Frontal cortex (tissue), 4 donors: ENCODE measurements around the gene GDF15. TPM values are rescaled to one million over a fixed set of nuclear protein-coding genes. Genes with fewer than 3 reads are reported as not detected.

Experiments
- DNase-seq, 2 donors: peaks; one replicate each; pipeline ENCODE4 v3.0.0; 2012; ENCODE audit warnings: low spot score in 2 of 2
- FAIRE-seq: peaks from 2 replicates; lab custom pipeline; 2012; peaks lifted over from hg19 to GRCh38; lab: Jason Lieb, UNC
- total RNA-seq: library from RNA; depleted of rRNA; stranded (reverse); fragments of >200 nt; gene quantifications from one replicate; pipeline ENCODE4 v1.2.3, GENCODE V29; 2014
- donor health status: control.
- donor health status: control.
- donor health status: control.

The GDF15 gene
- total RNA-seq, 1 donor from 2014 or later, result not detected

DNA sequence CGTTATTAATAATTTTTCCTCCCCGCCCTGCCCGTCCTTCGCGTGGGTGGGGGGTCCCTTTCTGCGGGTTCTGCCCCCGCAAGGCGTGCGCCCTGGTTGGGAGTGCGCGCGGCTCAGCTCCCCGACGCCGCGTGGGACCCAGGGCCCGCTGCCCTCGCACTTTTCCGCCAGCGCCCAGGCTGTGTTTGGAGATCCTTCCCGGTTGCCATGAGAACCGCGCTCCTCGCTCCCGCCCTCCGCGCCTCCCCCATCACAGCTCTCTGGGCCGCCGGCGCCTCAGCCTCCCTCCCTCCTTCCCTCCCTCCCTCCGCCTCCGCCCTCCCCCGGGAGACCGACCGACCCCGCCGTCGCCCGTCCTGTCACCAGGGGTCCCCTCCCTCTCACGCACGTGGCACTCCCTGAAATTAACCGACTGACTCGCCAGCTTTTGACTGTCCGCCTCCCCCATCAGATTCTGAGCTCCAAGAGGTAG is 30.9 kb downstream of the GDF15 start:
- DNase-seq (peak; percentile 72 to 74), FAIRE-seq (no peak)

DNA sequence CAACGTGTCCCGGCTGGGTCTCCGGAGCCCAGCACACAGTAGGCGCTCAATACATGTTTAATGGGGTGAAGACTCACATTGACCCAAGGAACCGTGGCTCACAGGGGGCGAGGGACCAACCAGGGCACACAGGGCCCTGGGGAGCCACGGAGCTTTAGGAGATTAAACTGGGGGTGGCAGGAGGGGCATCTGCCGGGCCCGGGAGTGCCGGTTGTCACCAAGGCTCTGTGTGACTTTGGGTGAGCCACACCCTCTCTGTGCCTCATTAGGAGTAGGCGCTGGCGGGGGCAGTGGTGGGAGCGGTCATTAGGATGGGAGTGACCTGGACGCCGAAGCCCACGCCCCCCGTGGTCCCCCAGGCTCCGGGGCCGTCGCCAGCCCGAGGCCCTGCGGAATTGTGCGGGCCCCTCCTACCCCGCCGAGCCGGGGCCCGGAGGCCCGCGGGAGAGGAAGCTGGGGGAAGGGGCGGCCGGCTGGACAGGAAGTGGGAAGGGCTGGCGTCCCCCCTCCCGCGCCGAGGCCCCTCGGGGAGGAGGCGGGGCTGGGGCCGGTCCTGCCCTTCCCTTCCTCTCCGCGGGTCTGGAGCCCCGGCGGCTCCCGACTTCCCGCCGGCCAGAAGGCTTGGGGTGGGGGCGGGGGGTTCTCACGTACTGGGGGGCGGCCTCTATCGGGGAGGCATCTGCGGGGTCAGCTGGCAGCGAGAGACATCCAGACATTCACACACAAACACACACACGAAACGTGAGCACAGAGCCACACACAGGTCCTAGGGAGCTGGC is 31.5 kb downstream of the GDF15 start:
- DNase-seq, result peak in 1 of 2 donors; percentile 69

DNA sequence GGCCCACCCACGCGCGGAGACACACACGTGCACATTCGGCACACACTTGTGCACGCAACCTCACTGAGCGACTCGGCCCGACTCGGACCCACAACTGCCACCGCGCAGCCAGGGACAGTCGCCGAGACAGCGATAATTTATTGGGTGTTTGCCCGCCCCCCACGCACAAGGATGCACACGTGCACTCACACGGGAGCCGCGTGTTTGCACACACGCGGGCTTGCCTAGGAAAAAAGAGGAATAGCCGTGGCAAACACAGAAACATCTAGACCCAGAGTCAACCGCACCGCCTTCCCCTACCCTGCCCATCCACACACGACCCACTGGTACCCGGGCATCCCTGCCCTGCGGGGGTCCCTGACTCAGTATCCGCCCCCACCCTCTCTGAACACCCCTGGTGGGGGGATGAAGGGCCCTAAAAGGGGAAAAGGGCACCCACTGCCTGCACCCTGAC is 32.1 kb downstream of the GDF15 start:
- DNase-seq, result no peak
- no peak for FAIRE-seq

More for the DNA sequence above, 31.5 kb downstream of the GDF15 start:
- FAIRE-seq, result no peak

DNA sequence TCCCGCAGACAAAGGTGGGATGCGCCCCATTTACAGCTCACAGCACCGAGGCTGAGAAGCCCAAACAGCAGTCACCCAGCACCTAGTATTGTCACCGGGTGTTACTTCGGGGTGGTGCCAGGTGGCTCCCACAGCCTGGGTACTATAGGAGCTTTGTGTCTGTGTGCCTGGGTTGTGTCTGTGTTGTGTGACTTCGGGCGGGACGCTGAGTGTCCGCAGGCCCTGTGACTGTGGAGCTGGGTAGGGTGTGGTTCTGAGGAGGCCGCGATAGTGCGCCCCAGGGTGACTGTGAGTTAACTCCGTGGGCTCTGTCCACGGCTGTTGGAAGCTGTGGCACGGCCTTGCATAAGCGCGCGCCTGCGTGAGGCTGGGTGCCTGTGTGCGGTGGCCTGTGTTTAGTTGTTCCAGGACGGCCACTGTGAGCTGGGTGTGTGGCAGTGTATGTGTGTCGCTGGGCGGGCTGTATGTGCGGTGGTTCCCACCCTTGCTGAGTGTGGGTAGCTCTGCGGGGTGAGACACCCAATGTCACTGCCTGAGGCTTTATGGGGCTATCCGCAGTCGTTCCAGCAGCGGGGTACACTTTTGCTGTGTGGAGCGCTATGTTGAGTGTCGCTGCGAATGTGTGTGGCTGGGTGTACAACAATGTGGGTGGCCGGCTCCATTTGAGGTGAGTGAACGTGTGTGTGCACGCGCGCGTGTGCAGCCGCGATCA is 32.7 kb downstream of the GDF15 start:
- FAIRE-seq (no peak), DNase-seq (no peak)

DNA sequence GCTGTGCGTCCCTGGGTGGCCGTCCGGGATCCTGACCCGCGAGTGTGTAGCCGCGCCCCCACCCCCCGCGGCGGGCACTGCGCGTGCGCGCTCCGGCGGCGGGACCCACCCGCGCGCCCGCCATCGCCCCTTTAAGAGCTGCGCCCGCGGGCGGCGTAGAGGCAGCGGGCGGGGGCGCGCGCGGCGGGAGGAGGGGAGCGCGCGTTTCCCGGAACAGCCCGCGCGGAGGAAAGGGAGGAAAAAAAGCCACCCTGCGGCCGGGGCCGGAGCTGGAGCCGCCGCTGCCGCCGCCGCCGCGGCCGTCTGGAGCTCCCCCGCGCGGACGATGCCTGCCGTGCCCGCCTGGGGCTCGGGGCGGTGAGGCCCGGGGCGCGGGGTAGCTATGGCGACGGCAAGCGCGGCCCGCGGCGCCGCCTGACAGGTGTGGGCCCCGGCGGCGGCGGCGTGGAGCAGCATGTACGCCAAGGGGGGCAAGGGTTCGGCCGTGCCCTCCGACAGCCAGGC is 33.3 kb downstream of the GDF15 start, which contains the start of gene SSBP4:
Gene SSBP4, plus strand, starts transcription at position 204 of the 504 bp plus-strand sequence. Its CDS starts 251 bp downstream, at position 455.
- FAIRE-seq, result no peak
- peak; percentile 92 to 95 for DNase-seq

DNA sequence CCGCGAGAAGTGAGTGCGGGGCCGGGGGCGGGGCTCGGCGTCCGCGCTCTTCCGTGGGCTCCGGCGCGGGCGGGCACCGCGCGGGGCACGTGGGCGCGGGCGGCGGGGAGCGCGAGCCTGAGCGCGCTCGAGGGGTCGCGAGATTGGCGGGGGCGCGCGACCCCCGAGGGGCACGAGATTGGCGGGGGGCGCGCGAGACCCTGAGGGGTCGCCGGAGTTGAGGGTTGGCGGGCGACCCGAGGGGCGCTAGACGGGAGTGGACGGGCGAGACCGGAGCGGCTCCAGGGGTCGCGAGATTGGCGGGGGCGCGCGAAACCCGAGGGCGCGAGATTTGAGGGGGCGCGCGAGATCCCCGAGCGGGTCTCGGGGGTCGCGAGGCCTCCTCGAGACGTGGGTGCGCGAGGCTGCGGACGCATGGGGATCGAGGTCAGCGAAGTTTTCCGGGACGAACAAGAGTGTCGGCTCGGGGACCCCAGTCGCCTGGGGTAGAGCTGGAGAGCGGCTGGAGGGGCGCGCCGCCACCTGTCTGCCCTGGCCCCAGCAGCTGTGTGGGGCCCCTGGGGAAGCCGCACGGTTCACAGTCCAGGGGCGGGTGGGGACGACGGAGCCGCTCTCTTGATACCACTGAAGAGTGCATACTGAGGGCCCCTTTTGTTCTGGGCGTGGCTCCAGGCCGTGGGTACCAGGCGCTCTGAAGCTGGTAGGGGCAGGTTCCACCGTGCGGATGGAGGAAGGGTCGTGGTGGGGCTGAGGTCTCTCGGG is 33.9 kb downstream of the GDF15 start:
- DNase-seq, result no peak
- FAIRE-seq, result no peak

DNA sequence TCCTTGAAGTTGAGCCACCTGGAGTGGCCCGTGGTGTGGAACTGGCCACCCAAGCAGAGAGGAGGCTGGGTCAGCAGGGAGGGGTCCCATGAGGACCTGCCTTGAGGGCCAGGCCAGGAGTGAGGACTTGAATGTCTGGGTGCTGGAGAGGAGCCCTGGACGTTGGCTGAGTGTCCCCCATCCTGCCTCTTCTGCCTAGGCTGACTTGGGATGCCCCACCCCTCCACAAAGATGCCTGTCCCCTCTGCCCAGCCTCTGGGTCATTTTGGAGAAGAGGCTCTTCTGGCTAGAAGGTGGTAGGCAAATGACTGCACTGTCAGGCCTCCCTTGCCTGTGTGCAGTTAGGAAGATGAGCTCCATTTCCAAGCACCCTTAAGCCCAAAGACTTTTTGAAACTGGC is 35.0 kb downstream of the GDF15 start:
- DNase-seq (no peak), FAIRE-seq (no peak)

DNA sequence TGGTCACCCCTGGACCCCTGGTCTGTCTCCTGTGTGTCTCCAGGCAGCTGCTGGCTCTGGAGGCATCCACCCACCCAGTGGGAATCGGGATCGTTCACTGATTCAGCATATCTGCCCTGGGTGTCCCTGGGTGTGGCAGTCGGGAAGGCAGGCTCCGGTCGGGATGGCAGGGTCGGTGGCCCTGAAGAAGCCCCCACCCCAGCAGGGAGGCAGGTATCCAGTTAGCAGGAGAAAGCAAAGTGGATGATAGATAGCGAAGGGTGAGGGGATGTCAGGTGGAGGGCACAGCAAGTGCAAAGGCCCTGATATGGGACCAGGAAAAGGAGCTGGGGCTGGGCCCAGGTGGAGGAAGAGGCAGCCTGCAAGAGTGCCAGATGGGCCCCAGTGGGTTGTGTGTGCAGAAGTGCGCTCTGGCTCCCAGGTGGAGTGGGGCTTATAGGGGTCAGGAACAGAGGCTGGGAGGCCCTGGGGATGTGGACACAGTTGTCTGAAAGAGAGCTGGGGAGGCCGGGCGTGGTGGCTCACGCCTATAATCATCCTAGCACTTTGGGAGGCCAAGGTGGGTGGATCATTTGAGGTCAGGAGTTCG is 35.5 kb downstream of the GDF15 start:
- DNase-seq (no peak), FAIRE-seq (no peak)

DNA sequence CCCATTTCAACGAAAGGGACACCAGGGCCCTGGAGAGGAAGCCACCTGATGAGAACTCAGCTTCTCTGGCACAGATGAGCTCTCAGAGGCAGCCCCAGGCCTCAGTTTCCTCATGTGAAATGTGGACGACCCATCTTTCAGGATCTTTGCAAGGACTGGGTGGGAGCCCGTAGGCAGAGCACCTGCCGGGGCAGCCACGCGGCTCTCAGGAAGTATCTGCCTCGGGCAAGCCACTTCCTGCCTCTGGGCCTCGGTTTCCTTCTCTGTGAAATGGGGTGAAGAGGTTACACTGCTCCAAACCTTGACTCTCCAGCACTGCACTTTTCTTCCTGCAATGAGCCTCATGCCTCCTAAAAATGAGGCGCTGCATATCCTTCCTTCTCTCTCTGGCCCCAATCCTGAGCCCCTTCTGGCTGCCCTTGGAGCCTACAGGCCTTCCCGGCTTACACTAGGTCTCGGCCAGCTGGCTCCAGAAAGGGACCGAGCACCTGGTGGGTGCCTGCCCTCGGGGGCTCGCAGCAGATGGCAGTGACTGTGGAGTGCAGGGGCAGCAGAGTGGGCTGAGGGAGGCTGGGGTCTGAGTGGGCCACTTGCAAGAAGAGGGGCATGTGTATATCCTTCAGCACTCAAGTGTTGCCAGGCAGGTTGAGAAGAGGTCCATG is 36.7 kb downstream of the GDF15 start:
- DNase-seq, result no peak
- no peak for FAIRE-seq

DNA sequence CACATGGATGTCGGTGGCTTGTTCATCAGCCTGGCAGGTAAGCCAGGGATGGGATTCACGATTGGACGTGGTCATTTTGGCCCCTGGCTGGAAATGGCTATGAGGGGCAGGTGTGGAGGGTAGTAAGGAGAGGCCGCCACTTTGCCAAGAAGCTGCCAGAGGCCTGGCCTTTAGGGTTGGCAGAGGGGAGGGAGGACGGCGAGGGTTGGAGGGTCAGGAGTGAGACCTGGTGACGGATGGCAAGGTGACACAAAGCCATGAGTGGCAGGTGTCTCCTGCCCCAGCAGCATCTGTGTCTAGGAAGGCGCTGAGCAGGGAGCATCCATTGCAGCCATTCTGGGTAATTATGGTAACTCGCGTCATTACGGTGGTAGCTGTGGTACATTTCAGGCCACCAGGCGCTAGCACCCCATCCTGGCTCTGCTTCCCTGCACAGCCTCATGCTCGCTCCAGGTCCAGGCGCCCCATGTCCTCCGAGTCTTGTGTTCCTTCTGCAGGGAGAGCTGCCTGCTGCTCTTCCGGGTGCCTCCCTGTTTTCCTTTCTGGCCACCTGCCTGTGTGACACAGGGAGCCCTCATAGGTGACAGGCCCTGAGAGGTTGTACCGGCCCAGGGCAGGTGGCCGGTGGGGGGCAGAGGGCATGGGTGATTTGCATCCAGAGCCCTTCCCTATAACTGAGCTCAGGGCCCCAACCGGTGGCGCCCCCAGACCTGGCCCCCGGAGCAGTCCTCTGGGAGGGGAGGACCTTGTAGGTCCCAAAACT is 37.5 kb downstream of the GDF15 start:
- DNase-seq (no peak), FAIRE-seq (no peak)

DNA sequence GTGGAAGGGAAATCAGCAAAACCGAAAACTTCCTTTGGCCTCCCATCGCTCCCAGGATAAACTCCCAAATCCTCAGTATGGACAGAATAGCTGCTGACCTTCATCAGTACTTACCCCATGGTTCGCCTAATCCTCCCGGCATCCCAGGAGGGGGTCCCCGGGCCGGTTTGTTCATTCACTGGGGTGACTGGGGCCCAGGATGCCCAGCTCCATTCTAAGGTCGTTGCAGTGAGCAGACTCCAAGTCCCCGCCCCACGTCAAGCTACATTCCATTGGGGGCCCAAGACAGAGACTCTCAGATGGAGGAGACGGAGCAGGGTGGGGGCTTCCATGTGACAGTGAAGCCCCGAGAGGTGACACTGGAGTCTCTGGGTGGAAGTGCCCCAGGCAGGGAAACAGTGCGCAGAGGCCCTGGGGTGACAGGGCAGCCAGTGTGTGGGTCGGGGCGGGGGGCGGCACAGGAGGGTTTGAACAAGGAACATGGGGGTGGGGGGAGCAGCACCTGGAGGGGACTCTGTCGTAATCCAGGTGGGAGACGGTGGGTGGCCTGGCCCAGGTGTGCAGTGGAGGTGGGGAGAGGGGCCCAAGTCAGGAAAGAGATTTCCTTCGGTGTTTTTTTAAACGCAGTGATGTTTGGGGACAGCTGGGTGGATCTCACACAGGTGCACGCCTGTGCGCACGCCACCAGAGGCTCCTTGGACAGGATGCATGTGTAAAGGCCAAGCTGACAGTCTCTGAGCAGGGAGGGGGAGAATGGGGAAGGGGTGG is 38.3 kb downstream of the GDF15 start:
- FAIRE-seq (no peak), DNase-seq (no peak)

DNA sequence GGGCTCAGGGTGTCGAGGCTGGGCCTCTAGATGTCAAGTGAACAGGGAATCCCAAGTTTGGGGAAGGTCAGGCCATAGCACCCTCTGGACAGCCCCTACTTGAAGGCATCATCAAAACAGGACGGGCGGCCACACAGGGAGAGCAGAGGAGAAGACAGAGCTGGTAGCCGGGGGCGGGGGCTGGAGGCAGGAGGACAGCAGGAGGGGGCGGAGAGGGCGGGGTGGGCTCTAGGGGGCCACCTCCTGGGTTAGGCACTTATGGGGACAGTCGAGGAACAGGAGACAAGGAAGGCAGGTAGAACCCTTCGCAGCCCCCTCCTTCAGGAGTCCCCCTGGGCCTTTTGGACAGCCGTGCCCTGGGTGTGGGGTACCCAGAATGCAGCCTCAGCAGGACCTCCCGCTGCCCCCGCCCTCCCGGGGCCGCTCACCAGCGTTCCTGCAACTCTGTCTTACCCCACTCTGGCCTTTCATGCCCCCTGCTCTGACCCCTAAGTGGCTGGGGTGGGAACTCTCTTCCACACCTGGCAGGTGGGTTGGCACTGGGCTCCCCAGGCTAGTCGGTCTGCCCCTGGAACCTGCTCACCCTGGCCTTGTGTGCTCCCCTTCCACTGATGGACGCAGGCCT is 39.0 kb downstream of the GDF15 start:
- FAIRE-seq, result no peak
- no peak for DNase-seq

DNA sequence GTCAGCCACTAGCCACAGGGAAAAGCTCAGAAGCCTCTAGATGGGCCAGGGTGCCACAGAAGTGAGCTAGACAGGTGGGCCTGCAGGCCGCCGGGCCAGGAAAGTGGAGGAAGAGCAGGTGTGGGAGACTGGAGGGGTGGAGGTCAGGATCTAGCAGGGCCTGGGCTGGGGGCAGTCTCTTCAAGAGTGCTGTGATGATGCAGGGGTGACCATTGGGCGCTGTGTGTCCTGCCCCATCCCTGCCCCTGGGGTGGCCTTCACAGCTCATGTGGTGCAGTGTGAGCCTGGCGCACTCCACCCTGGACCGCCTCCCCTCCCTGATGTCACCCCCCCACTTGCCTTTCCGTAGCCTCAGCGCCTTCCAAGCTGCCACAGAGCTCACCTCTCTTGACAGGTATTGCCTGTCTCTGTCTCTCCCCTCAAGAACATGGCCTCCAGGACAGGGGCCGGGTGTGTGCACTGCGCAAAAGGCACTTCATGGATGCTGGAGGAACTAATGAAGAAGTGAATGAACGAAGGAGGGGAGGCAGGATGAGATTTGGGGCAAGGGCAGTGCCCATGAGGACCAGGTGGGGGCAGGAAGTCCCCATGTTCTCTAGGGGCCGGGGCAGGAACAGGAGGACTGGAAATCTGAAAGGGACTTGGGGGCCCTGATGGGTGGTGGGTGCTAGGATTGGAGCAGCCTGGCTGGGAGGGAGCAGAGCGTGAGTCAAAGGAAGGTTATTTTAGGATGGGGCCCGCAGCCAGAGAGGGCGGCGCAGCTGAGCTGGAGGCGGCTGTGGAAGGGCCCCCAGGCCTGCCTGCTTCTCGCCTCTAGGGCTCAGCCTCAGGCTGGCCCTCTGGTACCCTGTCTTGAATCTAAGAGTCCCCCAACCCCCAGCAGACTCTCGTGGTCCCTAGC is 39.8 kb downstream of the GDF15 start:
- FAIRE-seq (no peak), DNase-seq (no peak)

DNA sequence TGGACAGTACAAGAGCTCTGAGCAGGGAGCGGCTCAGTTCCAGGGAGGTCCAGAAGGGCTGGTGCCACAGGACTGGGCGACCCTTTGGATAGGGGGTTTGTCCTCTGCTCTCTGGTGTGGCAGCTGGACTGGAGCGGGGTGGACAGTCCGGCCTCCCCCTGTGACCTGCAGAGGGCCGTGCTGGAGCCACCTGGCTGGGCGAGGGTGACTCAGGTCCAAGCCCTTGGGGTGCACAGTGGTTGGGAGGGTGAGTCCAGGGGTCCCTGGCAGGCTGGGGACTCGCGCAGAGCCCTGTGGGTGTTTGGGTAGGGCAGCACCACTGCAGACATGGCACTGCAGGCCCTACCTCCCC is 40.4 kb downstream of the GDF15 start:
- DNase-seq (no peak), FAIRE-seq (no peak)

DNA sequence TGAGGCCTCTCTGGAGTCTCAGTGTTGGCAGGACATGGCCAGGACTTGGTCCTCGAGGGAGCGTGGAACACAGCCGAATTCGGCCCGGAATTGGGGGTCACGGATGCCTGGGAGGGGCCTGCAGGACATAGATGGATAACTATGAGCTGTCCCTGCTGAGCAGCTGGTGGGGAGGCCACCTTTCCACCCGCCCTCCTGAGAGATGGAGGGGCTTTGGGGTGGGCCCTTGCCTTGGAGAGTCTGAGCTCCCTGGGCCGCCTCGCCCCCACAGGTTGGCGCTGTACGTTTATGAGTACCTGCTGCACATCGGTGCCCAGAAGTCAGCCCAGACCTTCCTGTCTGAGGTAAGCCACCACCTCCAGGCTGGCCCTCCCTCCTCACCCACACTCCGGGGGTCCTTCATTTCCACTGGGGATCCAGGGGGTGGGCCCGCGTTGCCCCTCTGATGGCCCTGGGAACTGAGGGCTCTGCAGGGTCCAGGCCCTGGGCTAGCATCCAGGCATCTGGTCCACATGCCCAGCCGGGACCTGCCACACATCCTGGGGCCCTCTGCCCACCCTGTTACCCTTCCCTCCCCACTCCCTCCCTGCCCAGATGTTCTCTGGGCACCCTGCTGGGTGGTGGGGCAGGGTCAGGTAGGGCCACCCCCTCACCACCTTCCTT is 41.3 kb downstream of the GDF15 start:
- DNase-seq, result no peak
- FAIRE-seq, result no peak

DNA sequence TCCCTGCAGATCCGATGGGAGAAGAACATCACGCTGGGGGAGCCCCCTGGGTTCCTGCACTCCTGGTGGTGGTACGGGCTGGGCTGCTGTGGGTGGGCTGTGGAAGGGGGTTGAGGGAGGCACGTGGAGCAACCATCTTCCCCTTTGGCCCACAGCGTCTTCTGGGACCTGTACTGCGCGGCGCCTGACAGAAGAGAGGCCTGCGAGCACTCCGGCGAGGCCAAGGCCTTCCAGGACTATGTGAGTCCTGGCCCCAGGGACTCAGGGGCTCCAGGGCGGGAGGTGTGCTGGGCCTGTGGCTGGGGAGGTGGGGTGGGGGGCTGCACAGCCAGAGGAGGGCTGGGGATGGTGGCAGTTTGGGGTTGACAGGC is 41.8 kb downstream of the GDF15 start:
- FAIRE-seq (no peak), DNase-seq (no peak)
